SKM-1 treated with dmso at 0.1 percent for 144 hours (cell line): Measurements from ENCODE around the gene OR10X1.
A peak's percentile ranks its signal among the peaks of the same experiment; 100 is the strongest.

Experiments
- DNase-seq: peaks from one replicate; lab custom pipeline; 2025; ENCODE audit not compliant: unreplicated experiment; lab: John Stamatoyannopoulos, UW

The OR10X1 gene

DNA sequence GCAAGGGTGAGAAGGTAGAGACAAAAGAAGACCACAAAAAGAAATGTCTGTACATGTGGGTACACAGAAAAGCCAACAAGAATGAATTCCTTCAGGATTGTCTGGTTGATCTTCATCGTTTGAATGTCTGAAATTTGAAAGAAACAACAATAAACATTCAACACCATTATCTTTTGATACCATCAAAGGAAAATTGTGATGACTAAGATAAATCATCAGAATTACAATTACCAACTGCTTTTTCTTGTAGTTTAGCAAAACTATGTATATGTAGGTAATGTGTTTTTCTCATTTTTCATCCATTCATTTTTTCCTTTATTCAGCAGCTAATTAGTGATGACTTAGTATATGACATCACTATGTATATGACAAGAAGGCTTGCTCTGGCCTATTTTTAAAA, at the start of gene OR10X1:
OR10X1 (minus strand) TSS at position 167 of the 400 bp plus-strand sequence; CDS start at position 167, 0 bp downstream.
- no peak for DNase-seq

DNA sequence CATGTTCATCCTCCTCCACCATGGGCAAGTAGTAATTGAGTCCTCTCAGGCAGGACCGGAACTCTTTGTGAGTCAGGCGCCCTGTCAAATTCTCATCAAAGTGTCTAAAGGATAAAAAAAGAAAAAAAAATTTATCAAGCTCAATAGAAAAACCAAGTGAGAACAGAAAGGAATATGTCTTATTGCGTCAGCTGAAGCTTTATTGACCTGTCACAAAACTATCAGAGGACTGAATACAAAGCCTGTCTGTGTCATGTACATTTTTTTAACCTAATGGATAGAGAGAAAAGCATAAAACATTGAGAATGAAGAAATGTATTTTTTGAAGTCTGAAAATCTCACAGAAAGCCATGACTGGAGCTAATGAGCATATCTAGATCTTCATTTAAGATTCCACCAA, 34.1 kb upstream of the OR10X1 start:
- no peak for DNase-seq

DNA sequence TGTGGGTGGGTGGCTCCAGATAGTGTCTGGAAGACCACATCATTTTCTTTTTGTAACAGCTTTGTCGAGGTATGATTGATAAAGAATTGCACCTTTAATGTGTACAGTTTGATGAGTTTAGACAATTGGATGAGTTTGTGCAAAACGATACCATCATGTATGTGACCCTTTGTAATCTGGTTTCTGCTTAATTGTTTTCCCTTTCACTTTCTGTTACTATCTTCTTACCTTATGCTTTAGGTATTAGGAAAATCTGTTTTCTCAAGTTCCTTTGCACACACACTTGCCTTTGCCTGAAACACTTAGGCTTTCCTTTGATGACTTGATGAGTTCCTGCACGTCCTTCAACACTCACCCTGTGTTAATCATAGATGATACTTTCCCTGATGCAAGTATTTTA, 32.2 kb upstream of the OR10X1 start:
- no peak for DNase-seq

DNA sequence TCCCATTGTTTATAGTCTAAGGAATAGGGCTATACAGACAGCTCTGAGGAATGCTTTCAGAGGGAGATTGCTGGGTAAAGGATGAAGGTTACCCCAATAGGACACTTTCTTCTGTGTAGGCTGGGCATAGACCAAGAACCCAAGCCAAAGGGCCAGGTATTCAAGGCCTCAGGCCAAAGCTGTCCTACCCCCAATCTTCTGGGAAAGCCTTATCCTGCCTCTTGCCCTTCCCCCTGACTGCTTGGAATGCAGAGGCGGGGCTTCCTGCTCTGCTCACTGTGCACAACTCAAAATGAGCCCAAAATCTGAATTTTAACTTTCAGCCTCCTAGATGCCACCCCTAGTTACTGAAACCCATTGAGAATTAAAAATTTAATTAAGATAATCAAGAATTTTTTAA, 27.6 kb upstream of the OR10X1 start:
- DNase-seq, result no peak

- DNase-seq, result no peak
Observed at GRCh38 chr1:158604968-158605367, 25.3 kb upstream of the OR10X1 start, which contains the start of gene OR10Z1. OR10Z1 (plus strand) TSS chr1:158605268; CDS start chr1:158606439, 1,171 bp downstream.

- no peak for DNase-seq
Observed at GRCh38 chr1:158600735-158601134, 21.0 kb upstream of the OR10X1 start.

GRCh38 chr1:158586942-158587341, 7.2 kb upstream of the OR10X1 start:
- no peak for DNase-seq

DNA sequence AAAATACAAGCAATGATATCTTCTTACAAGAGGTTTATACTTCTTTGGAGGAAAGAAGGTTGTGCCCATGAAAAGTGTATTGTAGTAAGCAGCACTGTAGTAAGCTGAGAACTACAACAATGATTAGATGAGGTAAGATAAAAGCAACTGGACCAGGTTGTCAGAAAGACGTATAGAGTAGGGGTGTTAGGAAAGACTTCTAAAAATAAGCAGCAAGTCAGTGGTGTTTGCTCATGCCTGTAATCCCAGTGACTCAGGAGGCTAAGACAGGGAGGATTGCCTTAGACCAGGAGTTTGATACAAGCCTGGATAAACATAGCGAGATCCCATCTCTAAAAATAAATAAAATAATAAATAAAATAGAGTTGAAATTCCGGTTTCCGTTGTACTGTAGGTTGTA, 4.3 kb upstream of the OR10X1 start:
- DNase-seq, result no peak

GRCh38 chr1:158577561-158577960, 2.1 kb downstream of the OR10X1 start:
- no peak for DNase-seq

DNA sequence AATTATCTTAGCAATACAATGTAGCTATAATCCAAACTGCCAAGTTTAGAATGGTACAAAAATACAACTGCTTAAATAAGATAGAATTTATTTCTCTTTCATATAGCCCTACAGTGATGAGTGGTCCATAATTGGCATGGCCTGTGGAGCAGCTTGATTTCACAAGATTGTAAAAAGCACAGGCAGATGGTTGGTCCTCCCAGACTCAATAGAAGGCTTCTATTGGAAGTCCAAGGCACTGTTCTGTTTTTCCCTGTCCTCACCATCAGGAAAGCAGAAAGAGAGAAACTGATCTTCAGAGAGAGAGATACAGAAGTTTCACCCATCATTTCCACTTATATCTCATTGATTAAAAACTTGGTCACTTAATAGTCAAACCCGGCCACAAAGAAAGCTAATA, 7.5 kb downstream of the OR10X1 start:
- no peak for DNase-seq

- DNase-seq, result no peak
Observed at GRCh38 chr1:158570480-158570879, 9.2 kb downstream of the OR10X1 start, which contains the start of gene OR6P1. OR6P1 (minus strand) TSS chr1:158570580; CDS start chr1:158563604, 6,976 bp downstream.

DNA sequence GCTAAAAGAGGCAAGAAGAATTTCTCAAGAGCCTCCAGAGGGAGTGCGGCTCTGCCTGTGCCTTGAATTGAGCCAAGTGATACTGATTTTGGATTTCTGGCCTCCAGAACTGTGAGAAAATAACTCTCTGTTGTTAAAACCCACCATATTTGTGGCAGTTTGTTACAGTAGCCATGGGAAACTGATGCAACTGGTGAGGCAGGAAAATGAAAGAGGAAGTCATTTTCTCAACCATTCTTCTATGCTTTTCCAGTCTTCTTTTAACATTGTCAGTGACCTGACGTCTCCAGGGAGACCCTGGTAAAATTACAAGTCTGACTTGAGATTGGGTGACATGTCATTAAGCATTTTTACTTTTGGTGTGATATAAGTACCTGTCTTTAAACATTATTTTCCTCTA, 15.1 kb downstream of the OR10X1 start:
- peak; percentile 87 for DNase-seq

DNA sequence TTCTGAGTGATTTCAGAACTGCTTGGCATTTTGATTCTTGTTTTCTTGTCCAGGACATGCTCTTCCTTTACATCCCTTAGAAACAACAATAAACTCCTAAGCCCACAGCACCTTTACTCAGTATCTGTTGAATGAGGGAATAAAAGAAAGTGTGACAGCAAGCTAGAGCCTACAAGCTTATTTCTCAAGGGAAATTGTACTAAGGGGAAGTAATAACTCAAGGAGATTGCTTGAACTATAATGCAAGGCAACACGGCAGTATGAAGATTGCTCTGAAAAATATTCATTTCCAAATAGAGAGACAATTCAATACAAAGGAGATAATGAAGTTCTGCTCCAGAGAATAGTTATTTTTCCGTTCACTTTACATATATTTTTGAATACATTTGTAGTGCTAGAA, 15.8 kb downstream of the OR10X1 start:
- peak; percentile 34 for DNase-seq

GRCh38 chr1:158559696-158560095, 20.0 kb downstream of the OR10X1 start:
- DNase-seq, result no peak

- DNase-seq, result no peak
Observed at GRCh38 chr1:158554352-158554751, 25.3 kb downstream of the OR10X1 start, which contains the start of gene OR6Y1. OR6Y1 (minus strand) TSS chr1:158554405; CDS start chr1:158548105, 6,300 bp downstream.

DNA sequence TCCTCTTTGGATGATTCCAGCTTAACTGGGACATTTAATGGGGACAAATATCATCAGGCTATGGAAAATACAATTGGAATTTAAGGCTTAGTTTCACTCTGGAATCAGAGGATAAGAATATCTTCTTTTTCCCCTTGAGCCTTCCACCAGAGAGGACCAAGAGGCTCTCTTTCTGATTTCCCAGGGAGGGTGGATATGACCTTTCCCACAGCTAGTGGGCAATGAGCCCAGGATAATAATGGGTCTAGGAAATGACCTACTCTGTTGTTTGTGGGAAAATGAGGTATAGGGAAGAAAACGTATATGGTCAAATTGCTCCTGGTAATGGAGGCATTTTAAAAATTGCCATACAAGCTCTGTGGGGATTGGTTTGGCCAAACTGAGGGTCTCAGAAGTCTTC, 27.4 kb downstream of the OR10X1 start:
- DNase-seq, result no peak

DNA sequence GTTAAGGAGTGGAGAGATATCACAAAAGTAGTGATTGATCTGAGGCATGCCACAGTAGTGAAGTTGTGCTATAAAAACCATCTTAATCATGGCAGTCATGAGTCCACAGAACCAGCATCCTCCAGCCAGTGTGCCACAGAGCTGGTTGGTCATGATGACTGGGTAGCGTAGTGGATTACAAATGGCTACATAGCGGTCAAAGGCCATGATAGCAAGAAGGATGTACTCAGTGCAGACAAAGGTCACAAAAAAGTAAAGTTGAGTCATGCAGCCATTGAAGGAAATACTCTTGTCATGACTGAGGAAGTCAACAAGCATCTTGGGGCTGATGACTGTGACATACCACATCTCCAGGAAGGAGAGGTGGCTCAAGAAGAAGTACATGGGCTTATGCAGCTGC, 32.2 kb downstream of the OR10X1 start:
- DNase-seq, result no peak

GRCh38 chr1:158537609-158538008, 42.1 kb downstream of the OR10X1 start:
- no peak for DNase-seq

DNA sequence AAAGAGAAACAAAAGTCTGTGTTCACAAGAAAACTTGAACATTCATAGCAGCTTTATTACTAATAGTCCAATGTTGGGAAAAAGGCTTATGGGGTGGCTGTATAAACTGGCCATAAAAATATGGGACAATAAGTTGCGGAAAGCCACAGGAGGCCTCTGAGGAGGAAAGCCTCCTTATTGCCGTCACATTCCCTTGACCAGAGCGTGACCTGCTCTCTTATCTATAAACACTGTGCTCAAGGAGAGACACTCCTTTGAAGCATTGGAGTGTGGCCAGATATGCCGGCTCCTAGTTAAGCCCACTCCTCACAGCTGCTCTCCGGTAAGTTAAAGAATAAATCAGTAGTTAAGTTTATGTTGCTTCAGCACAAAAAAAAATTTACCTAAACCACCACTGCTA, 45.2 kb downstream of the OR10X1 start:
- no peak for DNase-seq
